Hematopoietic multipotent progenitor cell treated with erythropoietin and hydrocortisone succinate and interleukin-3 and kit ligand, for 4 days (in vitro differentiated cells): ENCODE measurements around the gene VAV3.
"Not testable (repeated sequence)": the region's sequence is repeated elsewhere in the genome, so short reads cannot be mapped to it uniquely, and the experiment has no call there.

Source experiments
- DNase-seq: peaks from one replicate; pipeline ENCODE4 v3.0.0-alpha.2; 2015

Gene VAV3

DNA sequence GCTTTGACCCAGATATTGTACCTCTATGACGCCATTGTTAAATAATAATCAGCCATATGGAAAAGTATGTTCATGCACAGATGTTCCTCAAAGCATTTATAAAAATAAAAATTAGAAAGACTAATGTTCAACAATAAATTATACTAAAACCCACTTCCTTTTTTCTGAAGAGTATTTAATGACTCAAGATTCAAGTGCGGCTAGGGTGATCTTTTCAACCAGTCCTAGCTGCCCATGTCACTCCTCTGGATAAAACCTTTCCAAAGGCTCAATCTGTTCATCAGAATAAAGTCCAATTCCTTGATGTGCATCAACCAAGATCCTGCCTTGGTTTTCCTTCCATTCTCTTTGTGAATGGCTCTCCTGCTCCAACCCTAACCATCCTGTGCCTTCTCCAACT is 292.0 kb downstream of the VAV3 start:
- peak; percentile 31 for DNase-seq

DNA sequence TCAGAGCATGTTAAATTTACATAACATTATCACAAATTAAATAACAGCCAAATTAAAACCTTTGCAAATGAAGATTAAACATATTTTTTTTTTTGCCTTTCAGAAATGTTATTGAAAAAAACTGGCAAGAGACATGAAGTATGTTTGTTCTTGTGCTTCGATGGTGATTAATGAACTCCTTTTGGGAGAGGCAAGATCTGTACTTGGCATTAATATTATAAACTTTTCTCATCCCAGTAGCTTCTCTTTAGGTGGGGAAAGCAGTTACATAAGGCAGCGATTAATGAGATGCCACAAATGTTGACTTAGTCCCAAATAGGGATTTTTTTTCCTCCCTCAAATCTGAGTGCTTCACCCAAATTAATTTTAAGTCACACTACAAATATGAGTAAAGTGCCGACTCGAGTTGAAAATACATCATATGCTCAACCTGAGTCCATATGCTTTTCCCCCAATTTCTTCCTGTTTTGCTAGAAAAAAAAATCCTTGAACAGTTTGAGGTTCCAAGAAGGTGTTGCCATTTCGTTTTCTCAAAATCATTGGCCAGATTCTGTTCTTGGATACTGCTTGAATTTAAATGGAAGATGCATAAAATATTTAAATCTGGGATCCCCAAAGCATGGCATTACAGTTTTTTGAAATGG is 294.5 kb downstream of the VAV3 start:
- no peak for DNase-seq

DNA sequence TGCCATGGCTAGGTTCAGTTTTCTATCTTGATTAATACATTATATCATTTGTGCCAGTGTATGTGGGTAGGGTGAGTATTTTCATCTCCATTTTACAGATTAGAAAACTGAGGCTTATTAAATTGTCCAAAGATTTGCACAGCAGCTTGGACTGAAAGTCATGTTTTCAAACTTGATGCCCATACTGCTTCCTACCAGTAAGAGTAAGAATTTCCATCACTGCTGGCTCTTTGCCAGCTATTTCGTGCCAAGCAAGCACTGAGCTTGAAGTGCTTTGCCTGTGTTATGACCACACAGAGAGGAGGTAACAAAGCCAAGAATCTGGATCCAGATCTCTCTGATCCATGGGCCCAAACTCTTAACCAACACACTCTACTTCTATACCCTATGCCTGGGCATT is 295.0 kb downstream of the VAV3 start:
- DNase-seq = peak; percentile 41

DNA sequence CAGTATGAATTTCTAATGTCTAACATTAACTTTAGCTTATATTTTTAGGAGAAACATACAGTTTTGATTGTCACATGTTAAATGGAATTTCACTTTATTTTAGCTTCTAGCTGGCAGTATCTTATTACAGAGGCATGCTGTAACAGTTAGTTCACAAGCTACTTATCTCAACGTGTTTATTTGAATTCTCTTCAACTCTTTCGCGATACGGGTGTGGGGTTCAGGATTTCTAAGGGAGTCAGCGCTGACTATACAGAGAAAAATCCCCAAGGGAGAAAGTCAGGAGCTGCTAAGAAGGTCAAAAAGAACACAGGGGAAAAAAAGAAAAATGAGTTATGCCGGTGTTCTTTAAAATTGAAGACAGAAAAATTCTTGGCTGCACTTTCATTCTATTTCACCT is 296.2 kb downstream of the VAV3 start:
- DNase-seq = no peak

DNA sequence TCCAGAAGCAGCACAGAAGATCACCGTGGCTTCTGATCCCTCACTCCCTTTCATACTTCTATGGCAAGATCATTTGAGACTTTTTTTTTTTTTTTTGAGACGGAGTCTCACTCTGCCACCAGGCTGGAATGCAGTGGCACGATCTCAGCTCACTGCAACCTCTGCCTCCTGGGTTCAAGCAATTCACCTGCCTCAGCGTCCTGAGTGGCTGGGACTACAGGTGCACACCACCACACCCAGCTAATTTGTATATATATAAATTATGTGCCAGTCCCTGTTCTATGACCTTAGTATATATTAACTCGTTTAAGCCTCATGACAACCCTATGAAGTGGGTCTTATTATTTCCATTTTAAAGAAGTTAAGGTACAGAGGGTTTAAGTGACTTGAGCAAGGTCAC is 298.5 kb downstream of the VAV3 start:
- DNase-seq = no peak

DNA sequence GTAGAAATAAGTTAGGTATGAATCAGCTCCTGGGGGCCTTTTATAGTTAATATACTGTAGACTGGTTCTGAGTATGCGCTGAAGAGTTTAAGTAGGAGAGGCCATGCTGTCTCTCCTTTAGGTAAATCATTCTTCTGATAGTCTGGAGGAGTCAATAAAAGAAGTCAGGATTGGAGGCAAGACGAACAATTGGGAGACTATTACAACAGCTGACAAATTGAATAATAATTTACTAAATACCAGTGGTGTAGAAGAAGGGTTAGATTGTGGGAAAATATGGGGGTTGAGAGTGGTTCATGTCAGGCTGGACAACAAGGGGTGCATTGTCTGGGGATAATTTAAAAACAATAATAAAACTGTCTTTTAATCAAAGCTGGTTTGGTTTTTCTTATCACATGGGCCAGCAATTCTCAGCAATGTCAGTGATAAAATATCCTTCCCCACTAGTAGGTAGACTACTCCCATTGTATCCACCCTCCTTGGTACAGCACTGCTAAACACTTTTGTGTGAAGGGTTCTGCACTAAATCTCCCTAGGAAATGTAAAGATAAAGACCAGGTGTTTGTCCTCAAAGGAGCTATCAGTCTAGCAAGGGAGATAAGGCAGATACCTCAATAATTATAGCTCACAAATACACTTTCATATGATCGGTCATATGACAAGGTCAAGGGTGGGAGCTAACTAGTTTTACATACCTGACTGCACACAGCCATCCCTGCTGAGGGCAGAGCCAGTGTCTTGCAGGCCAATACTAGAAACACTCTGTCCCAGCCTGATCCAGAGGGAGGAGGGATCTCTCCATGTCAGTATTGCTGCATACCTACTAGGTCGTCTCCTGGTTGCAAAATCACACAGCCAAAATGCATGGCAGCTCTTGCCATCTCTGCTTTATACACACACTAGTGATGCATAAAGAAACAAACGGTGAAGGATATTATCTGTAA is 299.7 kb downstream of the VAV3 start:
- DNase-seq = no peak

DNA sequence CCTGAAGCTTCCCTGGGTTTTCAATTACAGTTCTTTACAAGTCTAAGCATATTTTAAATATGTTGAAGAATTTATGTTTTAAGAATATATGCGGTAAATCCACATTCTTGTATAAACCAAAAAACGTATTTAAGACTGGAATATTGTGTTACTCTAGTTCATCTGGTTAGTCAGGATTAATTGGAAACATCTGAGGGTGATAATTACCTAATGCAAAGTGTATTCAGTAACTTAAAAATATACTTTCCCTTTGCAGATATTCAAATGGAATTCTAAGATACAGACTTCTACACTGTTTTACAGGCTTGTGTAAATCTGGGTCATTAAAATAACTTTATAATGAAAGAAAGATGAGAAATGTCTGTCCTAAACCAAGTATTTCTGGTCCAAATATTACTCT is 302.0 kb downstream of the VAV3 start:
- no peak for DNase-seq

DNA sequence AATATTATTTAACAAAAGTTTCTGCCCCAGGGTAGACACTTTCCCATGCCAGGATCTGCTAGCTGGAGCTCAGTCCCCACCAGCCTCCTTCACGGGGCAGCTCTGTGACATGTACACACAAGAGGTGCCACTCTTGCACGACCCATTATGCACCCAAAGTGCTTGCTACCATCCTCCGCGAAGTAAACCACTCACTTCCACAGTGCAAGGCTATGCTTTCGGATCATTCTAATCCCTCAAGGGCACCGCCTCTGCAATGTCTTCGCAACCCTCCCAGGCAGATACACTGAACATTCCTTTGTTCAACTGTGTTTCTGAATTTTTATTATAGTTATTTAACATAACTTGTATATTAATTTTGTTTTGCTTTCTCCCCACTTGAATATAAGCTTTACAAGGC is 303.8 kb downstream of the VAV3 start:
- no peak for DNase-seq

DNA sequence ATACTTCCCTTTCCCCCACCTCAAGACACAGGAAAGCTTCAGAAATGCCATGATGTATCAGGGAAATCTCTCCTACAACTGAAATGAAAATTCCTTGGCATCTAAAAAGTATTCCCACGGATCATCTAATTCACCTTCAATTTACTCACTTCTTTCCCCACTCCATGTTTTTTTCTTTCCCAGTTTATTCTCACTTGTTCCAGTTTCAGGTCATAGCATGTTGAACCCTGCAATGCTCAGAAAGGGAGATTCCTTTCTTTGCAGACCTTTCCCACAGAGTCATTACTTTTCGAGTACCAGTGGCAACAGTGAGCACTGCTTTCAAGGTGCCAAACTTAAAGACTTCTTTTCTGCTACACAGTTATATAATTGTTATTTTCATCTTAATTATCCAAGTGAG is 305.0 kb downstream of the VAV3 start:
- DNase-seq = no peak

DNA sequence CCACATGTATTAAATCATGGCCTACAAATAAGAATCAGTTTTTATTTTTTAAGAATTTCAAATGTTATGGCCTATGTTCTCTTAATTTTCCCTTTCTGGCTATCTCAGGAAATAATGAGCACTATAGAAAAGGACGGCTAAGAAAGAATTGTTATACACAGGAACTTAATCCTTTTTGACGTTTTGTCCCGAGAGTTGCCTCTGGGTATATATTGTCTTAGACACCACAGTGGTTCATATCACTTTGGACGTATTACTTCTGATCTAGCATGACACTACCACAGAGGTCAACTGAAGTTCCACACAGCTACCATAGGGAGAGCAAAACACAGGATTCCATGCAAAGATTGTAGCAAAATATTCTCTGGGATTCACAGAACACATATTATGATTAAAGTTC is 307.6 kb downstream of the VAV3 start:
- no peak for DNase-seq

DNA sequence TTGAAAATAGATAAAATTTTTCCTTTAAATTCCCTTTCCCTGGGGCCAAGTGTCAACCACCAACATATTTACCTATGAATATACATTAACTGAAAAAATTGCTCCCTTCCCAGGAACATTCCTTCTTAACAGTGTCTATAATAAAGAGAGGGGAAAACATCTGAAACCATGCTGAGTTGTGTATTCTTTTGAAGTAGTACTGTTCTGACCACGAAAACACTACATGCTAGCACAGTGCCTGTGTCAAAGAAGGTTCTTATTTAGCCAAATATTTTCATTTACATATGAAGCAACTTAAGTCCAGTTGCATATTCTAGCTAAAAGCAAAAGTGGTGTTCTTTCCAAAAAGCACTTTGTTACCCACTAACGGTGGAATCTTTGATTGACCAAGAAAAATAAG is 311.2 kb downstream of the VAV3 start:
- DNase-seq = no peak

DNA sequence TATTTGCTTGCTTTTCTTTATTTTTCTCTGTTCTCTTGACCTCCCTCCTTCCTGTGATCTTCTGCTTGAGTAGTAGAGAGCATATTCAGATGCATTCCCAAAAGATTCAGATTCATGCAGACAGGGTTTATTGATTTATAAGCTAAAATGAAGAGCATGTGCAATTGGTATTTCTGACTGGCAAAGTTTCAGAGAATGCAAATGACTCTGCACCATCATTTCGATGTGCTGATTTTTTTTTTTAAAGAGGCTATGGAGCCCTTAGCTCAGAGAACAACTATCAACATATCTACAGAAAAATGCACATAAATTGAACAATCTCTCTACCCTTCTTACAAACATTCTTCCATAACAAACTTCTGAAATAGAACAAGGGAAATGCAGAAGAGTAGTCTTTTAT is 312.0 kb downstream of the VAV3 start:
- no peak for DNase-seq

DNA sequence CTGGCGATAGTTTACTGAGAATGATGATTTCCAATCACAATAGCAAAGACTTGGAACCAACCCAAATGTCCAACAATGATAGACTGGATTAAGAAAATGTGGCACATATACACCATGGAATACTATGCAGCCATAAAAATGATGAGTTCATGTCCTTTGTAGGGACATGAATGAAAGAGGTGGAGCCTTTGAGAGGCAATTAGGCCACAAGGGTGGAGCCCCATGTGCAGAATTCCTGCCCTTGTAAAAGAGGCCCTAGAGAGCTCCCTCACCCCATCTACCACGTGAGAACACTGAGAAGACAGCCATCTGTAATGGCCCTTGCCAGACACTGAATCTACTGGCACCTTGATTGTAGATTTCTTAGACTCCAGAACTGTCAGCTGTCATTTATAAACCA is 314.2 kb downstream of the VAV3 start:
- not testable (repeated sequence) for DNase-seq

DNA sequence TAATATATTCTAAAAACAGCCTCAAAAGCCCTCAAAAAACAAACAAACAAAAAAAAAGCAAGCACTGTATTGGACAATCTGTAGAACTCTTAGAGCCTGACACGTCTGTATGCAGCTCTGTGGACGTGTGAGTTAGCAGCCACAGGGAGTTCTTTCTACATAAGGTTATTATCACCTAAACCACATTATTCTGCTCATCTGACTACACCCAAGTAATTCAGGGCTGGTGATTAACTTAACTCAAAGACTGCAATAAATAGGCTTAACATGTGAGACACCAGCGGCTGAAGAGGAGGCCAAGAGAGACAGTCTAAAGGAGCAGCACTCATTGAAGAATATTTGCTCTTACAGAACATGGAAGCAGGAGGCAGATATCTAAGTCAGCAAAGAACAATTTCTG is 316.0 kb downstream of the VAV3 start:
- DNase-seq = peak; percentile 26

DNA sequence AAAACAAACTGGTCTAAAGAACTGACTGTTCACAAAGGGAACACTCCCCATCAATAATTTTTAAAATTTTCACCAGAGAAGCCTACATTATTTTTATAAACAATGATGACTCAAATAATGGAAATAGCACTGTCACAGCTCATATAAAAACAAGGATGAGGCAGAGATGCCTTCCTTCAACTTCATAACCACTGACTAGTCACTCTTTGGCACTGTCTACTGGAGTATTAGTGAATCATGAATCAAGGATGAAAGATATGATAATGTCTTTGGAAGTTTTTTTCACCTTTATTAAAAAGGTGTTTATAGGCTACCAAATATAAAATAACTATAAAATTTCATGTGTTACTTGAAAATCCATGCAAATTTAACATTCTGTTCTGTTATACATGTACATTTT is 316.9 kb downstream of the VAV3 start:
- no peak for DNase-seq

DNA sequence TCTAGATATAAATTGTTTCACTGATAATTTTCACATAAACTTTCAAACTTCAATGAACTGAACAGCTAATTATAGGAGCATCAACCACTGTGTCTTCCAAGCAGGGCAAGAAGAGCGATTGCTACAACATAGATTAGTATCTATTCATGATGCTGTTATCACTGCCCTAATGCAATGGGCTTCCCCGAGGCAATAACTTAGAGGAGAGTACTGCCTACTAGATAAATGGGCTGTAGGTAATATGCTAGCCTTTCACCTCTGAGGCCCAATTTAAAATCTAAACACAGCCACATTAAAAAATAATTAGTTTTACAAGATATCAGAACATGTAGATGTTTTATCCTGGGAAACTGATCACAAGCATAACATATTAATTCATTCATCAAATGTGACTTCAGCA is 318.0 kb downstream of the VAV3 start:
- DNase-seq = no peak

DNA sequence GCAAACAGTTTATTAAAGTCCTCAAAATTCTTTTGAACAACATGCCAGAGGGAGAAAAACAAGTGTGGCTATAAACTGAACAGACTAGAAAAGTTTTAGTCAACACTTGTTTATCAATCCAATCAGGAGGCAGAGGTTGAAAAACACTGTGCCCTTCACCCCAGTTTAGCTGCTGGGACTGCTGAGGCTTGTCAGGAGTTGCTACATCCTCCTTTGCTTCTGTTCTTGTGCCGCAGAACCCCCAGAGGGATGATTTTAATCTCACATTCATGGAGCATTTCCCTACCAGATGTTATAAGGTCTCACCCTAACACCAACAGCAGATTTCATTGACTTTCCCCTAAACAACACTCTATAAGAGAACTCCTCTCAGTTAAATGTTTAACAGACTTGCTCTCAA is 321.2 kb downstream of the VAV3 start:
- peak; percentile 17 for DNase-seq

DNA sequence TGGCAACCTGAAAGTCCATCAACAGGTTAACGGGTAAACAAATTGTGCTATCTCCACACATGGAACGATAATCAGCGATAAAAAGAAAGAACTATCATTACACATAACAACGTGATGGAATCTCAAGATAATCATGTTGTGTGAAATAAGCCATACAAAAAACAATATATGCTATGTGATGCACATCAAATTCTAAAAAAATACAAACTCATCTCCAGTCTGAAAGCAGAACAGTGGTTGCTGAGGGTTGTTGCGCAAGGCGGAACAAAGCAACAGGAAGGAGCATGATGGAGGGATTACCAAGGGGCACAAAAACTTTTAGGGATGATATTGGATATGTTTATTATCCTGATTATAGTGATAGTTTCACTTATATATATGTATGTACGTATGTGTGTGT is 324.8 kb downstream of the VAV3 start:
- peak; percentile 55 for DNase-seq

DNA sequence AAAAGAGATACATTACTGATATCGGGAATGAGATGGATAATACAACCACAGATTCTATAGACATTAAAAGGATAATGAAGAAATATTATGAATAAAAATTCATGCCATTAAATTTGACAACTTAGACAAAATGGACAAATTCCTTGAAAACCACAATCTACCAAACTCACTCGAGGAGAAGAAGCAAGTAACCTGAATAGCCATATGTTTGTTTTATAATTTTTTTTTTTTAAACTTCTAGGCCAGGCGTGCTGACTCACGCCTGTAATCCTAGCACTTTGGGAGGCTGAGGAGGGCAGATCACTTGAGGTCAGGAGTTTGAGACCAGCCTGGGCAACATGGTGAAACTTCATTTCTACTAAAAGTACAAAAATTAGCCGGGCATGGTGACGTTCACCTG is 327.9 kb downstream of the VAV3 start:
- DNase-seq = no peak

DNA sequence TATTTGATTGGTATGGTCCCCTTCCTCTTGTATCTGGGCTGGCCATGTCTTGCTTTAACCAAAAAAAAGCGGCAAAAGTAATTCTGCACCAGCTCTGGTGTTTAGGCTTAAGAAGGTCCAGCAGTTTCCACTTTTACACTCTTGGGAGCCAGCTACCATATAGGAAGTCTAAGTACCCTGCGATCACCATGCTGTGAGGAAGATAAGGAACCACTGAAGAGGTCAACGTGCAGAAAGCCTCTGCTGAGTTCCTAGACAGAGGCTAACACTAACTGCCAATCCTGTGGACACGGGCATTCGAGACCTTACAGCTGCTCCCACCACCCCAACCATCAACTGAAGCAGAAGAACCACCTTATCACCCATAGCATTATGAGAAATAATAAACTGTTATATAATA is 331.4 kb downstream of the VAV3 start:
- peak; percentile 75 for DNase-seq

DNA sequence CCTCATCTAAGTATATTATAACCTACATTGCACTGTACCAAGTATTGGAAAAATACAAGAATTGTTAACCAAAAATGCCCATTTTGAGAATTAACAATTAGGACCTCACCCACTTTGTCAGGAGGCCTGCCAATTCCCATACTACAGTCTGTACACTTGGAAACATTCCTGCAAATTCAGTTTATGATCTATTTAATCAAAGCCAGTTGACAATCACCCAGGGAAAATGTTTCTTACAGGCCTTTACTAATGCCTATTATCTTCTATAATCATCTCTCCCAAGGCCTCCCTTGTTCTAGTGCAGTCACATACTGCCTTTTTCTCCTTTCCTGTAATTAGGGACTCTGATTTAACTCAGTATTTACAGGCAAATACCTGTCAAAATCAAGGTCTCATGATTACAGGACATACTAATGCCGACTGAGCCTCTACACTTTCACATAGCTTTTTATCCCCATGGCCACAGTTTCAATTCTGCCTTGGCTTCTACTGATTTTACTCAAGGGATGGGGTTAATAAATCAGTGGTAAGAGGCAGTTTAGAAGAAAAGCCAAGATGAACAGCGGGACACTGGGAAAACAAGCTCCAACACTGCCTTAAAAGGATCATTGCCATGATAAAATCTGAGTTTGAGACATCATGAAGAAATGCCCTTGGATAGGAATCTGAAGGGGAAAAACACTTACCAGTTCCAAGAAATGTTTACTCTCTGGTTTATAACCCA is 338.7 kb downstream of the VAV3 start:
- DNase-seq = no peak

DNA sequence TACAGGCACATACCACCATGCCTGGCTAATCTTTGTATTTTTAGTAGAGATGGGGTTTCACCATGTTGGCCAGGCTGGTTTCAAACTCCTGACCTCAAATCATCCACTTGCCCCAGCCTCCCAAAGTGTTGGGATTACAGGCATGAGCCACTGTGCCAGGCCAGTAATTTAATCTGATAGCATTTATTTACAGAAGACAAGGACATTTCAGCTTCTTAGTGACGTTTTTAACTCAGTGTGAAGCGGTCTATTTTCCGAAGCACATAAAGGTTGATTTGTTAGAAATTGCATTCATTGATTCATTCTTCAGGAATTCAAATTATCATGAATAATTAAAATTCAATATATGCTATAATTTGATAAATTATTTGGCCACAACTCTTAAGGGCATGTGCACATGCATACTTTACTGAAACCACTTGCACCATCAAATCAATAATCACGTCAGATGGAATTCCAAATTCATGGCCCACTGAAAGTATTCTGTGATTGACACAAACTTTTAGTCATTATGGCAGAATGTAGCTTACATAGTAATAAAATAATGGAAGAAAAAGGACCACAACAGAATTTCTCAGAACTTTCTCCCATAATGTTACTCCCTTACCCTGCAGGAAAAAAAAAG is 339.5 kb downstream of the VAV3 start:
- no peak for DNase-seq

DNA sequence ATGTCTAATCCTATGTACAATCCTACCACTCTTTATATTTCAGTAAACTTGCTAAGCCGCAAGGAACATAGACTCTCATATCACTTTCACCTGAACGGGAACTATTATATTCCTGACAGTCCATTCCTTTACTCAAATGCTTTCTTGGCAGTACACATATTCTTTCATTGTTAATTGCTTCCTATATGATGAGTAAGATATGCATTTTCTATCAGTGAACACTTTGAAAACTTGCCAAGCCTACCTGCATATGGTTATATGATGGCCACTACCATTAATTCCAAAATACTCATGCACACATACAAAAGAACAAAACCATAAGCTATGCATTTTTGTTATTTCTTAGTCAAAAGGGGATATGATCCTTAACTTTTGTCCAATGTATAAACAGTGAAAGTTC is 341.5 kb downstream of the VAV3 start:
- DNase-seq = no peak
